Parathyroid adenoma (tissue), 2 donors: ENCODE data around the gene NFX1.
"Not testable (repeated sequence)": the region's sequence is repeated elsewhere in the genome, so short reads cannot be mapped to it uniquely, and the experiment has no call there.

Experiments used
- H2AFZ ChIP-seq: fragments of 300-600 bp; sonication (generic); one replicate; pipeline ENCODE4 v1.7.0; 2017; ENCODE audit warnings: antibody characterized with exemption, mild to moderate bottlenecking
- H3K27ac ChIP-seq: fragments of 300-600 bp; sonication (generic); one replicate; pipeline ENCODE4 v1.7.0; 2017
- H3K27me3 ChIP-seq: fragments of 300-600 bp; sonication (generic); one replicate; pipeline ENCODE4 v1.7.0; 2017; ENCODE audit warnings: low read length; ENCODE audit not compliant: control insufficient read depth, insufficient read depth
- H3K36me3 ChIP-seq: fragments of 300-600 bp; sonication (generic); one replicate; pipeline ENCODE4 v1.7.0; 2017; ENCODE audit warnings: low read length; ENCODE audit not compliant: control insufficient read depth, insufficient read depth
- H3K4me1 ChIP-seq: fragments of 300-600 bp; sonication (generic); one replicate; pipeline ENCODE4 v1.7.0; 2017; ENCODE audit warnings: control low read depth
- H3K4me2 ChIP-seq: fragments of 300-600 bp; sonication (generic); one replicate; pipeline ENCODE4 v1.7.0; 2017; ENCODE audit warnings: low read length
- H3K4me3 ChIP-seq: fragments of 300-600 bp; sonication (generic); one replicate; pipeline ENCODE4 v1.7.0; 2017; ENCODE audit warnings: low read depth, low read length
- H3K79me2 ChIP-seq: fragments of 300-600 bp; sonication (generic); one replicate; pipeline ENCODE4 v1.7.0; 2017; ENCODE audit warnings: control low read depth
- H3K9ac ChIP-seq: fragments of 300-600 bp; sonication (generic); one replicate; pipeline ENCODE4 v1.7.0; 2017; ENCODE audit warnings: mild to moderate bottlenecking
- H3K9me3 ChIP-seq: fragments of 300-600 bp; sonication (generic); one replicate; pipeline ENCODE4 v1.7.0; 2017; ENCODE audit warnings: low read length; ENCODE audit not compliant: control insufficient read depth
- TF ChIP-seq, protein P1 (sequence below): fragments of 300-600 bp; sonication (generic); IDR thresholded peaks from one replicate; pipeline ENCODE4 v1.7.0; 2017; ENCODE audit warnings: antibody characterized with exemption, mild to moderate bottlenecking
- donor health status: primary hyperparathyroidism.

NFX1 gene

DNA sequence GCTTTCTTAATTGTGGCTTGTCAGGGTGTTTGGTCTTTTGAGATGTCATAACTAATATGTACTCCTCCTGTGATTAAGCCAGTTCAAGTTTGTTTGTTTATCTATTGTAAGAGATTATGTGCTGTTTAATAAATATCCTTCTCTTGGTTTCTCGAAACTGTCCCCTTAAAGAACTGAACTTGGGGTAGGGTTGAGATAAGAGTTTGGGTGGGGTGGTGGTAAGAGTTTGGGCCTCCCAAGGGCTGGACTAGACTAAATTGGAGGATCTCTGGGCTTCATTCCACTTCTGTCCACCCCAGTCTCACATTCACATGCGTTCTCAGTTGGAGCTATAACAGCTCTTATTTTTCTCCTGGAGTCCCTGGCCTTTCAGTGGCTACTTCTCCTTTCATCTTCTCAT, 73.8 kb downstream of the NFX1 start:
- TF ChIP-seq, protein P1, sequence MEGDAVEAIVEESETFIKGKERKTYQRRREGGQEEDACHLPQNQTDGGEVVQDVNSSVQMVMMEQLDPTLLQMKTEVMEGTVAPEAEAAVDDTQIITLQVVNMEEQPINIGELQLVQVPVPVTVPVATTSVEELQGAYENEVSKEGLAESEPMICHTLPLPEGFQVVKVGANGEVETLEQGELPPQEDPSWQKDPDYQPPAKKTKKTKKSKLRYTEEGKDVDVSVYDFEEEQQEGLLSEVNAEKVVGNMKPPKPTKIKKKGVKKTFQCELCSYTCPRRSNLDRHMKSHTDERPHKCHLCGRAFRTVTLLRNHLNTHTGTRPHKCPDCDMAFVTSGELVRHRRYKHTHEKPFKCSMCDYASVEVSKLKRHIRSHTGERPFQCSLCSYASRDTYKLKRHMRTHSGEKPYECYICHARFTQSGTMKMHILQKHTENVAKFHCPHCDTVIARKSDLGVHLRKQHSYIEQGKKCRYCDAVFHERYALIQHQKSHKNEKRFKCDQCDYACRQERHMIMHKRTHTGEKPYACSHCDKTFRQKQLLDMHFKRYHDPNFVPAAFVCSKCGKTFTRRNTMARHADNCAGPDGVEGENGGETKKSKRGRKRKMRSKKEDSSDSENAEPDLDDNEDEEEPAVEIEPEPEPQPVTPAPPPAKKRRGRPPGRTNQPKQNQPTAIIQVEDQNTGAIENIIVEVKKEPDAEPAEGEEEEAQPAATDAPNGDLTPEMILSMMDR, result no peak
- H3K4me2 ChIP-seq, result no peak overlapping the region
- H3K27ac ChIP-seq, result no peak overlapping the region
- H3K4me1 ChIP-seq, result no peaks in the 10 kb centered on the region
- H3K27me3 ChIP-seq, result no peaks in the 10 kb centered on the region
- no peak overlapping the region for H2AFZ ChIP-seq
- no peaks in the 10 kb centered on the region for H3K36me3 ChIP-seq
- H3K9me3 ChIP-seq, result no peaks in the 10 kb centered on the region
- no peaks in the 10 kb centered on the region for H3K79me2 ChIP-seq
- H3K9ac ChIP-seq, result no peak overlapping the region
- no peak overlapping the region for H3K4me3 ChIP-seq

DNA sequence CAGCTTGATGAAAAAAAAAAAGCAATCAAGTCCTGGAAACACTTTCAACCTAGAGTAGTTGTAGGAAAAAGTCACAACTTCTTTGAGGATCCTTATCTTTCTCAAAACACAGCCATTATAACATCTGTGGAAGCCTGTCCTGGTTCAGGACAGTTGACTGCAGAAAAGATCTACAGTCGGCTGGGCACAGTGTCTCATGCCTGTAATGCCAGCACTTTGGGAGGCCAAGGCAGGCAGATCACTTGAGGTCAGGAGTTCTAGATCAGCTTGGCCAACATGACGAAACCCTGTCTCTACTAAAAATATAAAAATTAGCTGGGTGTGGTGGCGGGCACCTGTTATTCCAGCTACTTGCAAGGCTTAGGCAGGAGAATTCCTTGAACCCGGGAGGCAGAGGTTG, 74.5 kb downstream of the NFX1 start:
- H3K9me3 ChIP-seq, H2AFZ ChIP-seq, H3K27ac ChIP-seq, H3K36me3 ChIP-seq, H3K4me2 ChIP-seq, H3K4me3 ChIP-seq, H3K9ac ChIP-seq, H3K27me3 ChIP-seq, H3K4me1 ChIP-seq, H3K79me2 ChIP-seq: not testable (repeated sequence)

DNA sequence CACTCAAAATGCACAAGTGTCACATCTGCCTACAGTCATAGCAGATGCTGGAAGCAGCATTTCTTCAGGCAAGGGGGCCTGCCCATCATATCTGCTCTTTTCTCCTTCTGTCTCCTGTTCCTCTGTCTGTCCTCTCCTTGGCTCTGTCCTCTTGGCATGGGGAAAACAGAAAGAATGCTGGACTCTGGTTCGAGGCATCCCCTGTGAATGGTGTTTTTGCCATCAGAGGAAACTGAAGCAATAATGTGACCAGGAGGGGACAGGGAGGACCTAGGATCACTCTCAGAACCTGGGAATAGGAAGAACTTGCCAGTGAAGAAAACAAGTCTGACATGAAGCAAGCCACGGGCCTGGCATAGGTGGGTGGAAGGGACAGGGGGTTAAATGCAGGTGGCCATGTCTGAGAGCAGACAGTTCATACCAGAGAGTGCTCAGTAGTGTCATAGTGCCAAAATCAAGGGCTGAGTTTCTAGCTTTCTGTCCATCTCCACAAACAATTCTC, 76.7 kb downstream of the NFX1 start:
- Histone ChIP-seq H3K27ac (no peak overlapping the region), H3K27me3 (no peaks in the 10 kb centered on the region), H3K9ac (no peak overlapping the region), H3K4me2 (no peak overlapping the region), H3K36me3 (no peaks in the 10 kb centered on the region), H3K9me3 (no peaks in the 10 kb centered on the region), H3K79me2 (no peaks in the 10 kb centered on the region), H3K4me3 (no peak overlapping the region), H2AFZ (no peak overlapping the region), H3K4me1 (peaks cover 8% of the 10 kb centered on the region)
- TF ChIP-seq, protein P1, result no peak

DNA sequence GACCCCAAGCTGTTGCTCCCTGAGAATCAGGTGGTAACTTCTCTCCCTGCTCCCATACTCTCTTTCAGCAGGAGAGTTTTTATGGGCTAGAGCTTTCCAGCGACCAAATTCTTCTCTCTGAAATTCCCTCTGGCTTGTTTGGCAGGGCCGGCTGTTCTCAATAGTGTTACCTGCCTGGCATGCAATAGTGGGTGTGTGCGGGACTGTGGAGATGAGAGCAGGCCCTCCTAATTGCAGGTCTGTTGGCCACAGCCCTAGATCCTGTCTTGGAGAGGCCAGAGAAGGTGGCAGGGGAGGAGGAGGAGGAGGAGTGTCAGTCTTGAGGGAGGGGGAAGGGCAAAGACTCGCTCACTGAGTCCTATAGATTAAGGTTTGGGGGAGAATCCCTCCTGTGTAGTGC, 82.6 kb downstream of the NFX1 start:
- H3K9ac ChIP-seq, result no peak overlapping the region
- H3K79me2 ChIP-seq, result no peaks in the 10 kb centered on the region
- no peaks in the 10 kb centered on the region for H3K27me3 ChIP-seq
- no peak overlapping the region for H2AFZ ChIP-seq
- H3K4me2 ChIP-seq, result no peak overlapping the region
- TF ChIP-seq, protein P1, result no peak
- peaks cover 25% of the 10 kb centered on the region for H3K4me1 ChIP-seq
- no peak overlapping the region for H3K4me3 ChIP-seq
- peak overlapping the region; percentile 72 for H3K27ac ChIP-seq
- H3K36me3 ChIP-seq, result no peaks in the 10 kb centered on the region
- H3K9me3 ChIP-seq, result no peaks in the 10 kb centered on the region

DNA sequence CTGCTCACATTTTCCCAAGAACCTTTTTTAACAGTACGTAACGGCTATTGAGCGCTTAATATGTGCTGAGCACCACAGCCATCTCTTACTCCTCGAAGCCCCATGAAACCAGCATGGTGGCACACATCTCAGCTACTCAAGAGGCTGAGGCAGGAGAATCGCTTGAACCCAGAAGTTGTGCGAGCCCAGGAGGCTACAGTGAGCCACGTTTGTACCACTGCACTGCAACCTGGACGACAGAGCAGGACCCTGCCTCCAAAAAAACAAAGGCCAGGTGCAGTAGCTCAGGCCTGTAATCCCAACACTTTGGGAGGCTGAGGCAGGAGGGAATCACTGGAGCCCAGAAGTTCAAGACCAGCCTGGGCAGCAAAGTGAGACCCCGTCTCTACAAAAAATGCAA, 83.9 kb downstream of the NFX1 start:
- no peaks in the 10 kb centered on the region for H3K79me2 ChIP-seq
- no peak overlapping the region for H3K27ac ChIP-seq
- no peaks in the 10 kb centered on the region for H3K36me3 ChIP-seq
- TF ChIP-seq, protein P1, result no peak
- H3K9me3 ChIP-seq, result no peaks in the 10 kb centered on the region
- no peak overlapping the region for H3K4me2 ChIP-seq
- no peak overlapping the region for H2AFZ ChIP-seq
- no peak overlapping the region for H3K9ac ChIP-seq
- H3K4me1 ChIP-seq, result peaks cover 25% of the 10 kb centered on the region
- H3K4me3 ChIP-seq, result no peak overlapping the region
- no peaks in the 10 kb centered on the region for H3K27me3 ChIP-seq
